HG03175 (cell line): ENCODE results near the gene SRGAP2C.
"Not testable (repeated sequence)": the region's sequence is repeated elsewhere in the genome, so short reads cannot be mapped to it uniquely, and the experiment has no call there.

ENCODE experiments used
- ATAC-seq: cut with Tn5 transposase; IDR thresholded peaks from one replicate; pipeline ENCODE4 v1.9.1; 2021; ENCODE audit warnings: mild to moderate bottlenecking, moderate library complexity; ENCODE audit not compliant: unreplicated experiment

The SRGAP2C gene

DNA sequence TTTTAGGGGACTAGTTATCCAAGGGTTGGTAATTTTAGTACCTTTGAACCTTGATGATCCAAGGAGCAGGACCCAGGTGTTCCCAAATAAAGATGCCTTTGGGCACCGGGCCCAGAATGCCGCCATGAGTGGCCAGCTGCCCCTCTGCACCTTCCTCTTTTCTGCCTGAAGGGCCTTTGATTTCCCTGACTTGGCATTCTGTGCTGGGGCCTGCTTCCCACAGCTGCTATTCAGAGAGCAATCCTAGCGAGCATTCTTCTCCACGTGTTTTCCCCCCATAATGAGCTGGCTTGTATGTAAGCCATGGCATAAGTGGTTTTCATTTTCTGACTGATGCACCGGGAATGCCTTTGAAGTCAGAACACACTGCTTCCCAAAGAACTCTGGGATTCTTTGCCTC lies 184.1 kb downstream of the SRGAP2C start:
- ATAC-seq: not testable (repeated sequence)

DNA sequence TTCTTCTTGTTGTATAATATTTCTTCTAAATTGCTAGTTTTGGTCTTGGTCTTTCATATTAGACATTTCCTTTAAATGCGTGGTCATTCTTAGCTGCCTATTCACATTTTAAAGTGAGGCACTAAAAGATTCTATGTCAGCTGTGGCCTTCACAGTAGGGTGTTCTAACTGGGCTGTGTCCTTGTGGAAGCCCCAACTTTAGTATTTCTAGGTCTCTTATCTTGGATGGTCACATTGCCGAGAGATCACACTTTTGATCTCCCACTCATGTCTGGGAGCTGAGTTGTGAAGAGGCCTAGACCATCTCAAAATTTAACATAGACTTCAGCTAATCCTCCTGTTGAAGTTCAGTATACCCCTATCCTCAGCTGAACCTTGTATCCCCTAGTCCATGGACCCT lies 185.2 kb downstream of the SRGAP2C start:
- not testable (repeated sequence) for ATAC-seq

DNA sequence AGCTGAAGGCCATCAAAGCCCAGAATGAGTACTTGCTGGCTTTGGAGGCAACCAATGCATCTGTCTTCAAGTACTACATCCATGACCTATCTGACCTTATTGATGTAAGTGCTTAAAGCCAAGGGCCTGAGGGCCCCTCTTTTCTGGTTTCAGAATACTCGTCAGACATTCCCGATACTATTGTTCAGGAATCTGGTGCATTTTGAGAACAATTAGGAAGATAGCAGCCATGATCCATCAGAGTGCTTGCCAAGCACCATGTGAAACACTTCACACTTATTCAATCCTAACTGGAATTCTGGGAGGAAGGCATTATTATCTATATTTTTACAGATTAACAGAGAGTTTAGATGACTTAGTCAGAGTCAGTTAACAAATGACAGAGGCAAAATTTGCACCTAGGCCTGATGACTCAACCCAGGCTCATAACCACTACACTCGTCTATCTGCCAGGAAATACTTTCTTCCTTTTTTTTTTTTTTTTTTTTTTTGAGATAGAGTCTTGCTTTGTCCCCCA lies 190.1 kb downstream of the SRGAP2C start:
- ATAC-seq: not testable (repeated sequence)

DNA sequence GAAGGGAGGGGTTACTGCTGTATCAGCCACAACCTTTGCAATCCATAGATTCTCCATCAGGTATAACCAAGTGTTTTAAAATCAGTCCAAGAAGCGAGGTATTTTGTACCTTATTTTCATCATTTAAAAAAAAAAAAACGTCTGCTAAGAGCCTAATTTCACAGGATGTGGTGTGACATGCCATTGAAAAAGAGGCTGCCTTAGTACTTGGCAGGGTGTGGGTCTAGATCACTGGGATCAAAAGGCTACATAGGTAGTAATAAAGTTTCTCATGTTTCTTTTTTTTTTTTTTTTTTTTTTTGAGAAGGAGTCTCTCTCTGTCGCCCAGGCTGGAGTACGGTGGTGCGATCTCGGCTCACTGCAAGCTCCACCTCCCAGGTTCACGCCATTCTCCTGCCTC lies 192.2 kb downstream of the SRGAP2C start:
- ATAC-seq: not testable (repeated sequence)

DNA sequence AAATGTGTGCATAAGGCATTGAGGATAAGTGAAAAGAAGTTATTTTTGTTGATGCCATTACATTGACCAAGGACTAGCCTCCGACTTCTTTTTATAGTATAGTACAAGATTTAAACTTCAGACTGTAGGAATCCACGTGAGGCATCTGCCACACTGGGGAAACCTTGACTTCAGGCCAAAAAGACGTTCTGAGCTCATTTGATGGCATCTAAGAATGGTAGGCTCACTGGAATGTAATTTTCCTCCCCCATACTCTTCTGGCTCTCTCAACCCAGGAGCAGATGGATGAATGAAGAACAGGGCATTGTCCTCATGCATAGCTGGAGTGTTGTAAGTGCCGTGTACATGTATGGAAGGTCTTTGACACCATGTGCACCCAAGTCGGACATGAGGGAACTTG lies 194.0 kb downstream of the SRGAP2C start:
- ATAC-seq: not testable (repeated sequence)

DNA sequence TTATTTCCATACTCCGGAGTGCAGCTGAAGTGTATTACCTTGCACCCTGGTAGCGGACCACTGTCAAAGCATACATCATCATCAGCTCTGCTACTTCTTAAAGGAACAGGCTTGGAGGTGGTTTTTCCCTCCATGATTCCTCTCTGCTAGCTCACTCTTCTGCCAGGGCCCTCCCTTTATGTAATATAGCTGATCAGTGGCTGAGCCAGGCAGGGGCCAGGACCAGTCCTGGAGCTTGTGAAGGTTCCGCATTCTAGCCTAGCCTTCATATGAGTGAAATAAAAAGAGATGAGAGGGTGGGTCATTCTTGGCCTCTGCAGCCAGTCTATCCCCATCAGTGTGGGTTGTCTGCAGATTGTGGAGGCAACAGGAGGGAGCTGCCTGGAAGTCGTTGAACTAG lies 200.0 kb downstream of the SRGAP2C start:
- ATAC-seq: not testable (repeated sequence)

DNA sequence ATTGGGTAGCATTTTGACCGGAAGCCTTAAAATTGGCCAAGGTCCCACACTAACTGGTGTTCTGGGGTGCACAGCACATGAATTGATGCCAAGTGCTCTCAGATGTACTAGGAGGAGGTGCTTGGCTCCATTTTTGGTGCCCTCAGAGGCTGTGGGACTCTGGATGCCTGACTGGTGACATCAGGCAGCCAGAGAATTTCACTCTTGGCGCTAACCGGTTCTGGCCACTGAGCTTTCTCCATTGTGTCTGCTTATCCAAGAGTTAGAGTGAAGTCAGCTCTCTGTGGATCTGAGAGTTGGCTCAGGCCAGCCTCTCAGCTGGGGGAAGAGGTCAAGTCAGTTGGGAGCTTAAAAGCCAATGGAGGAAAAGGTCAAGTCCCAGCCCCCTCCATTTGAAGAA lies 200.4 kb downstream of the SRGAP2C start:
- not testable (repeated sequence) for ATAC-seq

DNA sequence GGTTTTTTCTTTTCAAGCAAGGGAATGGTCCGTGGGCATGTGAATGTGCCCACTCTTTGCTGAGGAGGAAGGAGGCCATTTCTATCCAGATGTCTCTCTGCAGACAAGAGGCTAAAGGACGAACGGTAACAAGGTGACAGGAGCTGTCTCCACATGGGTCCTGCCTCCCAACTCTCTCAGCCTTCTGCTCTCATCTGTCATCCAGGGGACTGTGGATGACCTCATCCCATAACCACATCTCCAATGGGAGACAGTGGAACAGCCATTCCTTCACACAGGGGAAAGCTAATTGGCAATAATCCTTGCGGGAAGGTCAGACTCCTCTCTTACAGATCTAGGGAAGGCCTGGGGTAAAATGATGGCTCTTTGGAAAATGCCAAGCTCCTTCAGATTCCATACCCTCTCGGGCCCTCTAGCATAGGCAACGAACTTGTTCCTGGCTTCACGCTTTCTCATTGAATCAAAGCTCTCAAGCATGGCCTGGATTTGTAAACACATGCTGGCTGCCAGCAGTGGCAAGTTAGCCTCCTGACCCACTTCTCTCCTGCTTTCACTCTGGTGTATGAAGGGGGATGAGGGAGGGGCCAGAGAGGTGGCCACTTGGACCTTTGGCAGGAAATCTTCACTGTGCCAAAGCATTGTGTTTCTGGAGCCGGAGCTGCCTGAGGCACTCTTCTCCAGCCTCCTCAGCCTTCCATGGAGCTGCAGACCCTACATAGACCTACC lies 201.0 kb downstream of the SRGAP2C start:
- ATAC-seq: not testable (repeated sequence)

DNA sequence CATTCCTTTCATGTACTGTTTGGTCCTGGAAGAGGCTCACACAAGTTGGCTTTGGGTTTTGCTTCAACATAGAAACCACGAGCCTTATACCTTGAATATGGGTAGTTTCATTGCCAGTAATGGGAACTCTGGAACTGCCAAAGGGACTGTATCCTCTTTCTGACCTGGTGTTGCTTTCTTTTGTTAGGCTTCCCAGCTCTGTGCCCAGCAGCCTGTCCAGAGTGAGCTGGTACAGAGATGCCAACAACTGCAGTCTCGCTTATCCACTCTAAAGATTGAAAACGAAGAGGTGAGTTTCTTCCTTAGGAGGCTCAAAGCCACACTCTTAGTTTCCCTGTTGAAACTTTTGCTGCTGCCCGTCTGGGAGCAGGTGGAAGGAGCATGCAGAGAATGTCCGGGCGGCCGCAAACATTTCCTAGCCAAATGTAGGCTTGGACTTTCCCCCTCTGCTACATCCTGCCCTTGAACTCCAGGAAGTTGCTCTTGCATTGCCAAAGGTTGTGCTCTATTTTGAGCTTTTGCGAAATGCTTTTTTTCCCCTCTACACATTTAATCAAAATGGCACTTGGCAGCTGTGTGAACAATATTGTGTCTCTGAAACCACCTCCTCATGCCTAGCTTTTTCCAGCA lies 201.7 kb downstream of the SRGAP2C start:
- ATAC-seq: not testable (repeated sequence)

DNA sequence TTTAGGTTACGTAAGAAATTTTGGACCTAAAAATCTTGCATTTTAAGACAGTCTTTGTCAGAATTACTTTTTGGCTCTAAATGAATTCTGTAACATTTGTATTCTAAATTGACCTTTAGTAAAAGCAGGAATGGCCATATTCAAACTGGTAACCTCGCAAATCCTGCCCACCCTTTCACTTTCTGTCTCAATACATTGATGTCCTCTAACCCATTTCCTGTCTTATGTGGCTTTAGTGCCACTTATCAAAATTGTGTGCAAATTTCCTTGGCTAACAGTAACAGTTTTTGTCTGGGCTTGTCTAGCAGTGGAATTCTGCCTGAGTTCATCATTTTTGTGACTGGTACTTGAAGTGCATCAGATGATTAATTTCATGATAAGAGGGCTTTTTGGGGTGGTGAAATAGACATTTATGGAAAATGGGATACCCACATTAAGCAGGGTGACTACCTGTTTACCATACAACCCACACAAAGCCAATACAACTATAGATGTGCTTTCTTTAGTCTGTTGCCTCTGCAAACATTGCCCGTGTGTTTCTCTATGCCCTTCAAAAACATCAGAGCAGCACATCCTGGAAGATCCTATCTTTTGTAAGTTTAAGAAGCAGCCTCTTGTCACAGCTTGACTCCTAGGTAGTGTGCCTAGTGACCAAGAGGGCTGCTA lies 205.3 kb downstream of the SRGAP2C start:
- not testable (repeated sequence) for ATAC-seq

DNA sequence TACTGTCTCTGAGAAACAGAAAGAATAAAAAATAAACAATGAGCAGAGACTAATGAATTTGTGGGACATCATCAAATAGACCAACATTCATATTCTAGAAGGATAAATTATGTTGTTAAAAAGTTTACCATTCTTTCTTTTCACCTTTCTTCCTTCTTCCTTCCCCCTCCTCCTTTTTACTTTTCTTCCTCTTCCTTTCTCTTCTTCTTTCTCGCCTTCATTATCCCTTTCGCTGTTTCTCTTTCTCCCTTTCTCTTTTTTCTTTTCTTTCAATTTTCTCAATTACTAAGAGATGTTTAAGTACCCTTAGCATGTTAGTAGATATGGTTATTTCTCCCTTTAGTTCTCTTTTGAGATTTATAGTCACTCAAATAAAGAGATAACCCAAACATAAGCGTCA lies 207.4 kb downstream of the SRGAP2C start:
- not testable (repeated sequence) for ATAC-seq

DNA sequence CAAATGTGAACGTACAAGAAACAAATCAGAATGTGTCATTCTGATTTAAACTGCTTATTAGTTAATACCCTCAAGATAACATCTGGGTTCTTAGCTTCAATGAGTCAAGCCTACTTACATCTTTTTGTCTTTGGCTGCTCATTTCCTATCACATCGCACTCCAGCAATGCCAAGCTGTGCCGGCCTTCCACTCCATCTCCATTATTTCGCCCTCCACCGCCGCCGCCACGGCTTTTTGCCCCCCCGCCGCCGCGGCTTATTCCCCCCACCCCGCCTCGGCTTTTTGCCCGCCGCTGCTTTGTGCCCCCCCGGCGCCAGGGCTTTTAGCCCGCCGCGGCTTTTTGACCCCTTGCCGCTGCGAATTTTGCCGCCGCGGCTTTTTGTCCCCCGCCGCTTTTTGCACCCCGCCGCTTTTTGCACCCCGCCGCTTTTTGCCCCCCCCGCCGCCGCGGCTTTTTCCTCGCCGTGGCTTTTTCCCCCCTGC lies 211.0 kb downstream of the SRGAP2C start:
- not testable (repeated sequence) for ATAC-seq

DNA sequence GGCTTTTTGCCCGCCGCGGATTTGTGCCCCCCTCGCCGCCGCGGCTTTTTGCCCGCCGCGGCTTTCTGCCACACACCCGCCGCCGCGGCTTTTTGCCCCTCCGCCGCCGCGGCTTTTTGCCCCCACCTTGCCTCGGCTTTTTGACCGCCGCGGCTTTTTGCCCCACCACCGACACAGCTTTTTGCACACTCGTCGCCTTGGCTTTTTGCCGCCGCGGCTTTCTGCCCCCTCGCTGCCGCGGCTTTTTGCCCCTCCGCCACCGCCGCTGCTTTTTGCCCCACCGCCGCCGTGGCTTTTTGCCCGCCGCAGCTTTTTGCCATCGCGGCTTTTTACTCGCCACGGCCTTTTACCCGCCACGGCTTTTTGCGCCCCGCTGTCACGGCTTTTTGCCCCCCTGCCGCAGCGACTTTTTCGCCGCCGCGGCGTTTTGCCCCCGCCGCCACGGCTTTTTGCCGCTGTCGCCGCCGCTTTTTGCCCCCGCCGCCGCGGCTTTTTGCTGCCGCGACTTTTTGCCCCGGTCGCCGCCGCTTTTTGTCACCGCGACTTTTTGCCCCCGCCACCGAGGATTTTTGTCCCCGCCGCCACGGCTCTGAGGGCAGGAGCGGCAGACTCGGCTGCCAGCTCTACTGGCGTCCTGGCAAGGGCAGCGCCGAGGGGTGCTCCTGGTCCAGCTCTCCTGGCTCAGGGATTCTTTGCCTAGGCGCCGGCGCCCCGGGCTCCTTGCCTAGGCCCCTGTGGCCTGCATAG lies 211.7 kb downstream of the SRGAP2C start:
- not testable (repeated sequence) for ATAC-seq

DNA sequence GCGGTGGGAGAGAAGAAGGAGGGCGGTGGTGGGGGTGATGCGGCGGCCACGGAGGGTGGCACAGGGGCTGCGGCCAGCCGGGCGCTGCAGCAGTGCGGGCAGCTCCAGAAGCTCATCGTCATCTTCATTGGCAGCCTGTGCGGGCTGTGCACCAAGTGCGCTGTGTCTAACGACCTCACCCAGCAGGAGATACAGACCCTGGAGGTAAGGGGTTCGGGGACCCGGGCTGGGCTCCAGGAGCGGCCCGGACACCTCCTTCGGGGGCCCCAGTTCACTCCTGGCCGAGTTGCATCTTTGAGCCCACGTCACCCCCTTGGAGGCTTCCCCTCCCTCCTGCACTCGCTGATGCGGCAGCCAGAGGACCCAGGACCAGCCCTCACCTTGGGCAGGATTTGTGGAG lies 212.3 kb downstream of the SRGAP2C start:
- not testable (repeated sequence) for ATAC-seq

DNA sequence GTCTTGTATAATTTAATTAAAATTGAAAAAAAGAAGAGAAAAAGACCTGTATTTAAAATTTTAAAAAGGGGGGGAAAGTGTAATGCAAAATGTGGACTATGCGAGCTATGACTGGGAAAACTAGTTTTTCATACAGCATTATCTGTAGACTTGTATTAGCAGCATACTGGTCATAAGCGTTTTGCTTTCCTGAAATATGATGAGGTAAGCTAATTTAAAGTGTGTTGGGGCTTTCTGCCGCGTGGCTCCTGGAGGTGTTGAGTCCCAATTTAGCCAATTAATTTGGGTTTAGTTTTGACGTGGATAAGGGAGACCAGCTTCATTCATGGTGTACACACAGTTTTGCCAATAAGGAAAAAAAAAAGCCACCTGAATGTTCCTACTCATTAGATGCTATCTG lies 214.4 kb downstream of the SRGAP2C start:
- ATAC-seq: not testable (repeated sequence)

DNA sequence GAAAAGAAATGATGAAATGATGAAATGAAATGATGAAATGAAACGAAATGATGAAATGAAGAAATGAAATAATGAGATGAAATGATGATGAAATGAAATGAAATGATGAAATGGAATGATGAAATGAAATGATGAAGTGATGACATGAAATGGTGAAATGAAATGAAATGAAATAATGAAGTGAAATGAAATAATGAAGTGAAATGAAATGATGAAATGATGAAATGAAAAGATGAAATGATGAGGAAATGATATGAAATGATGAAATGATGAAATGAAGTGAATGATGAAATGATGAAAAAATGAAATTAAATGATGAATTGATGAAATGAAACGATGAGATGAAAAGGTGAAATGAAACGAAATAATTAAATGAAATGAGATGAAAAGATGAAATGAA lies 215.3 kb downstream of the SRGAP2C start:
- ATAC-seq: not testable (repeated sequence)

DNA sequence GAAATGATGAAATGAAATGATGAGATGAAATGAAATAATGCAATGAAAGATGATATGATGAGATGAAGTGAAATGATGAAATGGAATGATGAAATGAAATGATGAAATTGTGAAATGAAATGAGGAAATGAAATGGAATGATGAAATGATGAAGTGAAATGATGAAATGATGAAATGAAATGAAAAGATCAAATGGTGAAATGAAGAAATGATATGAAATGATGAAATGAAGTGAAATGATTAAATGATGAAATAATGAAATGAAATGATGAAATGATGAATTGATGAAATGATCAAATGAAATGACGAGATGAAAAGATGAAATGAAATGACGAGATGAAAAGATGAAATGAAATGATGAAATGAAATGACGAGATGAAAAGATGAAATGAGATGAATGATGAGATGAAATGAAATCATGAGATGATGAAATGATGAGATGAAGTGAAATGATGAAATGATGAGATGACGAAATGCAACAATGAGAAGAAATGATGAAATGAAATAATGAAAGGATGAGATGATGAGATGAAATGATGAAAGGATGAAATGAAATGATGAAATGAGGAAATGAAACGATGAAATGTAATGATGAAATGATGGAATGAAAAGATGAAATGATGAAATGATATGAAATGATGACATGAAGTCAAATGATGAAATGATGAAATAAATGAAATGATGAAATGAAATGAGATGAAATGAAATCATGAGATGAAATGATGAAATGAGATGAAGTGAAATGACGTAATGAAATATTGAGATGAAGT lies 216.0 kb downstream of the SRGAP2C start:
- ATAC-seq: not testable (repeated sequence)

DNA sequence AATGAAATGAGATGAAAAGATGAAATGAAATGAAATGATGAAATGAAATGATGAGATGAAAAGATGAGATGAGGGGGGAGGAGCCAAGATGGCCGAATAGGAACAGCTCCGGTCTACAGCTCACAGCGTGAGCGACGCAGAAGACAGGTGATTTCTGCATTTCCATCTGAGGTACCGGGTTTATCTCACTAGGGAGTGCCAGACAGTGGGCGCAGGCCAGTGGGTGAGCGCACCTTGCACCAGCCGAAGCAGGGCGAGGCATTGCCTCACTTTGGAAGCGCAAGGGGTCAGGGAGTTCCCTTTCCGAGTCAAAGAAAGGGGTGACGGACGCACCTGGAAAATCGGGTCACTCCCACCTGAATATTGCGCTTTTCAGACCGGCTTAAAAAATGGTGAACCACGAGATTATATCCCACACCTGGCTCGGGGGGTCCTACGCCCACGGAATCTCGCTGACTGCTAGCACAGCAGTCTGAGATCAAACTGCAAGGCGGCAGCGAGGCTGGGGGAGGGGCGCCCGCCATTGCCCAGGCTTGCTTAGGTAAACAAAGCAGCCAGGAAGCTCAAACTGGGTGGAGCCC lies 216.7 kb downstream of the SRGAP2C start:
- not testable (repeated sequence) for ATAC-seq

DNA sequence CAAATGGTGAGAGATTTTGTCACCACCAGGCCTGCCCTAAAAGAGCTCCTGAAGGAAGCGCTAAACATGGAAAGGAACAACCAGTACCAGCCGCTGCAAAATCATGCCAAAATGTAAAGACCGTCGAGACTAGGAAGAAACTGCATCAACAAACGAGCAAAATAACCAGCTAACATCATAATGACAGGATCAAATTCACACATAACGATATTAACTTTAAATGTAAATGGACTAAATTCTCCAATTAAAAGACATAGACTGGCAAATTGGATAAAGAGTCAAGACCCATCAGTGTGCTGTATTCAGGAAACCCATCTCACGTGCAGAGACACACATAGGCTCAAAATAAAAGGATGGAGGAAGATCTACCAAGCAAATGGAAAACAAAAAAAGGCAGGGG lies 218.5 kb downstream of the SRGAP2C start:
- not testable (repeated sequence) for ATAC-seq

DNA sequence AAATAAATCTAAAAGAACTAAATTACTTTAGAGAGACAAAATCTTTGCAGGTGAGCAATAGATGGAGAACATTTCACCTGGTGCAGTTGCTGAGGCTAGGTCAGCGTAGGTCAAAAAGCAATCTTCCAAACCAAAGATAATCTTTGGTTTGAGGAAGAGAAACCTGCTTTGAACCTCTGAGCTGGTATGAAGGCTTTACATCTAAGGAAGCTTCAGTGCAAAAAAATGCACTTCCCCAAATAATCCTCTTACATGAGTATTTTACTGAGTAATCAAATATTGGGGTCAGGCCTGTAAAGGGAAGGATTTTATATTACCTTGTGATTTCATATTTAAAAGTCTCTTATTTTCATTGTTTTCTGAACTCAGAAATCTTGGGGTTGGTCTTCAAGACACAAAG lies 223.6 kb downstream of the SRGAP2C start:
- no peak for ATAC-seq
